Measurements from ENCODE around the gene CNOT2. TPM values are rescaled to one million over a fixed set of nuclear protein-coding genes. Genes with fewer than 3 reads are reported as not detected.
A peak's percentile ranks its signal among the peaks of the same experiment; 100 is the strongest.

Gene CNOT2
- total RNA-seq (2014; rRNA removed; shearing (Covaris generic)), result 83.1 and 88.4 TPM in 2 replicates

- peak; percentile 81 to 92 for DNase-seq (ENCODE audit: low read depth in 1 of 2, low spot score in 2 of 2)
- peak within 1 kb of the TSS; percentile 98 for H3K27ac ChIP-seq
- H3K4me3 ChIP-seq, result peak within 1 kb of the TSS; percentile 93
- H3K27me3 ChIP-seq (replicated peaks), result no peaks in the 10 kb centered on the region
- H3K36me3 ChIP-seq, result peaks cover 32% of the 10 kb centered on the region
- peaks cover 24% of the 10 kb centered on the region for H3K4me1 ChIP-seq (replicated peaks)
- no peaks in the 10 kb centered on the region for H3K9me3 ChIP-seq (replicated peaks)
These were observed at the start of gene CNOT2 for GRCh38 chr12:70242695-70243509. TSS of gene CNOT2 (plus strand) at chr12:70243433. CDS start at chr12:70278227, 34,794 bp downstream.

- no peaks in the 10 kb centered on the region for H3K9me3 ChIP-seq (replicated peaks)
- H3K4me1 ChIP-seq (replicated peaks), result no peaks in the 10 kb centered on the region
- no peaks in the 10 kb centered on the region for H3K27me3 ChIP-seq (replicated peaks)
- no peaks in the 10 kb centered on the region for H3K36me3 ChIP-seq
- no peak overlapping the region for H3K27ac ChIP-seq
- no peak overlapping the region for H3K4me3 ChIP-seq
- no peak for DNase-seq (ENCODE audit: low read depth in 1 of 2, low spot score in 2 of 2)
These were observed 49.2 kb upstream of the CNOT2 start for GRCh38 chr12:70194076-70194475.

GRCh38 chr12:70196811-70197281, 46.4 kb upstream of the CNOT2 start:
- Histone ChIP-seq H3K9me3 (replicated peaks) (no peaks in the 10 kb centered on the region), H3K4me1 (replicated peaks) (no peaks in the 10 kb centered on the region), H3K27me3 (replicated peaks) (no peaks in the 10 kb centered on the region), H3K36me3 (no peaks in the 10 kb centered on the region), H3K27ac (no peak overlapping the region), H3K4me3 (no peak overlapping the region)
- no peak for DNase-seq (ENCODE audit: low read depth in 1 of 2, low spot score in 2 of 2)

- no peak for DNase-seq (ENCODE audit: low read depth in 1 of 2, low spot score in 2 of 2)
- Histone ChIP-seq H3K4me3 (no peak overlapping the region), H3K9me3 (replicated peaks) (no peaks in the 10 kb centered on the region), H3K36me3 (no peaks in the 10 kb centered on the region), H3K4me1 (replicated peaks) (no peaks in the 10 kb centered on the region), H3K27me3 (replicated peaks) (no peaks in the 10 kb centered on the region), H3K27ac (no peak overlapping the region)
These were observed 45.9 kb upstream of the CNOT2 start for GRCh38 chr12:70197345-70197744.

GRCh38 chr12:70213707-70214106, 29.5 kb upstream of the CNOT2 start:
- no peak overlapping the region for H3K27ac ChIP-seq
- H3K36me3 ChIP-seq, result no peaks in the 10 kb centered on the region
- H3K4me3 ChIP-seq, result no peak overlapping the region
- H3K9me3 ChIP-seq (replicated peaks), result peaks cover 5% of the 10 kb centered on the region; the same call in 1 of the 2 replicates
- no peaks in the 10 kb centered on the region for H3K27me3 ChIP-seq (replicated peaks)
- no peak for DNase-seq (ENCODE audit: low read depth in 1 of 2, low spot score in 2 of 2)
- no peaks in the 10 kb centered on the region for H3K4me1 ChIP-seq (replicated peaks)

- no peak overlapping the region for H3K4me3 ChIP-seq
- H3K36me3 ChIP-seq, result no peaks in the 10 kb centered on the region
- no peaks in the 10 kb centered on the region for H3K27me3 ChIP-seq (replicated peaks)
- H3K27ac ChIP-seq, result no peak overlapping the region
- H3K4me1 ChIP-seq (replicated peaks), result no peaks in the 10 kb centered on the region
- no peak for DNase-seq (ENCODE audit: low read depth in 1 of 2, low spot score in 2 of 2)
- H3K9me3 ChIP-seq (replicated peaks), result peaks cover 5% of the 10 kb centered on the region; the same call in 1 of the 2 replicates
These were observed 28.1 kb upstream of the CNOT2 start for GRCh38 chr12:70214972-70215617.

- no peak overlapping the region for H3K27ac ChIP-seq
- H3K36me3 ChIP-seq, result no peaks in the 10 kb centered on the region
- no peaks in the 10 kb centered on the region for H3K4me1 ChIP-seq (replicated peaks)
- H3K27me3 ChIP-seq (replicated peaks), result no peaks in the 10 kb centered on the region
- H3K9me3 ChIP-seq (replicated peaks), result peaks cover 5% of the 10 kb centered on the region; the same call in 1 of the 2 replicates
- no peak for DNase-seq (ENCODE audit: low read depth in 1 of 2, low spot score in 2 of 2)
- H3K4me3 ChIP-seq, result no peak overlapping the region
These were observed 25.8 kb upstream of the CNOT2 start for GRCh38 chr12:70217416-70217815.

- DNase-seq (ENCODE audit: low read depth in 1 of 2, low spot score in 2 of 2), result no peak
These were observed 21.6 kb upstream of the CNOT2 start for GRCh38 chr12:70221626-70222025.

GRCh38 chr12:70227911-70228310, 15.3 kb upstream of the CNOT2 start:
- Histone ChIP-seq H3K9me3 (replicated peaks) (no peaks in the 10 kb centered on the region), H3K4me3 (no peak overlapping the region), H3K27ac (no peak overlapping the region), H3K36me3 (no peaks in the 10 kb centered on the region), H3K4me1 (replicated peaks) (no peaks in the 10 kb centered on the region), H3K27me3 (replicated peaks) (no peaks in the 10 kb centered on the region)
- no peak for DNase-seq (ENCODE audit: low read depth in 1 of 2, low spot score in 2 of 2)

More at GRCh38 chr12:70221626-70222025, 21.6 kb upstream of the CNOT2 start:
- no peaks in the 10 kb centered on the region for H3K36me3 ChIP-seq
- H3K4me1 ChIP-seq (replicated peaks), result no peaks in the 10 kb centered on the region
- no peaks in the 10 kb centered on the region for H3K27me3 ChIP-seq (replicated peaks)
- H3K9me3 ChIP-seq (replicated peaks), result no peaks in the 10 kb centered on the region
- no peak overlapping the region for H3K4me3 ChIP-seq
- no peak overlapping the region for H3K27ac ChIP-seq

GRCh38 chr12:70230934-70231606, 12.2 kb upstream of the CNOT2 start:
- no peak overlapping the region for H3K4me3 ChIP-seq
- H3K9me3 ChIP-seq (replicated peaks), result no peaks in the 10 kb centered on the region
- no peaks in the 10 kb centered on the region for H3K27me3 ChIP-seq (replicated peaks)
- DNase-seq (ENCODE audit: low read depth in 1 of 2, low spot score in 2 of 2), result no peak
- H3K27ac ChIP-seq, result no peak overlapping the region
- no peaks in the 10 kb centered on the region for H3K4me1 ChIP-seq (replicated peaks)
- no peaks in the 10 kb centered on the region for H3K36me3 ChIP-seq

- no peaks in the 10 kb centered on the region for H3K9me3 ChIP-seq (replicated peaks)
- DNase-seq (ENCODE audit: low read depth in 1 of 2, low spot score in 2 of 2), result no peak
- no peaks in the 10 kb centered on the region for H3K27me3 ChIP-seq (replicated peaks)
- peaks cover 13% of the 10 kb centered on the region for H3K36me3 ChIP-seq
- no peak overlapping the region for H3K27ac ChIP-seq
- H3K4me3 ChIP-seq, result no peak overlapping the region
- H3K4me1 ChIP-seq (replicated peaks), result 0 out of 2 replicates have a peak, but pooled peaks cover 4% of the 10 kb centered on the region
These were observed 6.2 kb upstream of the CNOT2 start for GRCh38 chr12:70236990-70237389.

- no peak overlapping the region for H3K4me3 ChIP-seq
- H3K27me3 ChIP-seq (replicated peaks), result no peaks in the 10 kb centered on the region
- H3K4me1 ChIP-seq (replicated peaks), result peaks cover 15% of the 10 kb centered on the region
- H3K36me3 ChIP-seq, result peaks cover 26% of the 10 kb centered on the region
- H3K9me3 ChIP-seq (replicated peaks), result no peaks in the 10 kb centered on the region
- no peak for DNase-seq (ENCODE audit: low read depth in 1 of 2, low spot score in 2 of 2)
- H3K27ac ChIP-seq, result no peak overlapping the region
These were observed 2.6 kb upstream of the CNOT2 start for GRCh38 chr12:70240673-70241072.

GRCh38 chr12:70241845-70242244, 1.4 kb upstream of the CNOT2 start:
- Histone ChIP-seq H3K36me3 (peaks cover 26% of the 10 kb centered on the region), H3K27ac (peak overlapping the region; percentile 98; the same call in 1 of the 2 replicates), H3K9me3 (replicated peaks) (no peaks in the 10 kb centered on the region), H3K4me3 (peak overlapping the region; percentile 93), H3K4me1 (replicated peaks) (peaks cover 23% of the 10 kb centered on the region), H3K27me3 (replicated peaks) (no peaks in the 10 kb centered on the region)
- DNase-seq (ENCODE audit: low read depth in 1 of 2, low spot score in 2 of 2), result no peak
